Neural progenitor cell (in vitro differentiated cells): ENCODE results near the gene TUBGCP3.

Experiments
- CTCF ChIP-seq: fragments of 200-600 bp; sonication (generic); IDR thresholded peaks from 2 replicates; pipeline ENCODE4 v1.5.1; 2017; ENCODE audit warnings: antibody characterized with exemption, mild to moderate bottlenecking
- EZH2 ChIP-seq: fragments of 200-600 bp; sonication (generic); IDR thresholded peaks from 2 replicates; pipeline ENCODE4 v1.6.1; 2017; ENCODE audit warnings: antibody characterized with exemption, mild to moderate bottlenecking, moderate library complexity
- EZH2phosphoT487 ChIP-seq: fragments of 200-600 bp; sonication (generic); IDR thresholded peaks from 2 replicates; pipeline ENCODE4 v1.6.1; 2017; ENCODE audit warnings: antibody characterized with exemption

GRCh38 chr13:112441226-112441625 is 146.7 kb downstream of the TUBGCP3 start:
- no peak for TF ChIP-seq CTCF
- no peak for TF ChIP-seq EZH2
- no peak for TF ChIP-seq EZH2phosphoT487
